Activated CD8-positive, alpha-beta memory T cell treated with anti-CD3 and anti-CD28 coated beads, Interleukin-2, amount 50 U/mL, for 1 hour (primary cell): ENCODE data around the gene CHST15.

Source experiments
- DNase-seq: peaks from one replicate; pipeline ENCODE4 v3.0.0-alpha.2; 2020; ENCODE audit errors: extremely low read depth

The CHST15 gene

DNA sequence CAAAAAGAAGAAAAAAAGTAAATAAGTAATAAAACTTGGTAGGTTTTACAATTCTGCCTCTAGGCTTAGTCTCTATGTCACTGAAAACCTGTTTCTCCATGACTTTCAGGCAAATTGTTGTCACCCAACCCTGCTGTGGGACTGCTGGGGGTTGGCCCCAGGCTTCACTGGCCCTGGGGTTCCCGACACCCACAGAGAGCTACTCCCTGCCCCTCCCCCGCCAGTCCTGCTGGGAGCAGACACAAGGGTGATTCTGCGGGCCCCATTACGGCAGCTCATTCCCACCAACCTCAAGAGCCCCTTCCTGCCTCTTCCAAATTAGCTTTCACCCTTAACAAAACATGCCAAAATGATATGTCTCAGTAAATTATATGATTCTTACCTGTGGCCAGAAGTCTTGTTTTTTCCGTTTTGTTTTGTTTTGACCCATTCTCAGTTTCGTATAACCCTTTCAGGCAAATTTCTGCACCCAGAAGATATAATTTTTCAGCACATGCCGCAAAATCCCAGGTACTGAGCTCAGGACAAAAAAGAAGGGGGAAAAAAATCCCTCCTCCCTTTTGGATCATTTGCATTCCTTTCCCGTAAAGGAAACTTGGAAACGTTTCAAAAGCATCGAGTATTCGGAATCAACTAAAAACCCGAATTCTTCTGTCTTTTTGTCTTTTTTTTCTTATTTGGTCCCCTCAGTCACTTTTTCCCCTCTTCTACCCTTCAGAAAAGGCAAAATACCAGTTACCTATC, 27.8 kb downstream of the CHST15 start:
- DNase-seq, result no peak

GRCh38 chr10:124064676-124065075, 28.7 kb downstream of the CHST15 start:
- no peak for DNase-seq

GRCh38 chr10:124063750-124064603, 29.4 kb downstream of the CHST15 start:
- no peak for DNase-seq

DNA sequence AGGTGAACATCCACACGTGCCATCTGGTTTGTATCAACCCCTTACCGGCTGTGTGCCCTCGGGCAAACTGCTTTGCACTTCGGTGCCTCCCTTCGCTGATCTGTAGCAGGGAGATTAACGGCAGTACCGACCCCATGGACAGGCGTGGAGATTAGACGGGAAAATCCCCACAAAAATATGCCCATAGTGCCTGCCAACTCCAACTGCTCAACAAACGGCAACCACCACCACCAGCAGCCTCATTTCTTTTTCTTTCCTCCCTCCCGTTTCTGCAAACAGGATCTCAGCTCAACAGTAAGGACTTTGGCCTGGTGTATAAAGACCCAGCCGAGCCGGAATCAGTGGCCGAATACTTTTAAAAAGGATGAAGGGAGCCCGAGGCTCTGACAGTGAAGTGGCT, 31.0 kb downstream of the CHST15 start:
- DNase-seq, result no peak

DNA sequence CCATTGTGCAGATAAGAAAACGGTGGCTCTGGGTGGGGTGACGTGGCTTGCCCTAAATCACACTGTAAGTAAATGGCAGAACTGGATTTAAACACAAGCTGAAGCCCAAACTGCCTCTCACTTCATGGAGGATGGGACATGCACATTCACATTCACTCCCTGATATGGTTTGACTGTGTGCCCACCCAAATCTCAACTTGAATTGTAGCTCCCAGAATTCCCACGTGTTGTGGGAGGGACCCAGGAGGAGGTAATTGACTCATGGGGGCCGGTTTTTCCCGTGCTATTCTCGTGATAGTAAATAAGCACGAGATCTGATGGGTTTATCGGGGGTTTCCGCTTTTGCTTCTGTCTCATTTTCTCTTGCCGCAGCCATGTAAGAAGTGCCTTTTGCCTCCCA, 32.4 kb downstream of the CHST15 start:
- DNase-seq, result no peak

GRCh38 chr10:124060148-124060720, 33.2 kb downstream of the CHST15 start:
- DNase-seq, result no peak

GRCh38 chr10:124059551-124059950, 33.8 kb downstream of the CHST15 start:
- DNase-seq, result no peak

- DNase-seq, result no peak
Observed at GRCh38 chr10:124058346-124059003, 34.9 kb downstream of the CHST15 start.

- DNase-seq, result no peak
Observed at GRCh38 chr10:124057601-124058000, 35.8 kb downstream of the CHST15 start.

GRCh38 chr10:124056337-124056980, 36.9 kb downstream of the CHST15 start:
- DNase-seq, result no peak

- no peak for DNase-seq
Observed at GRCh38 chr10:124053971-124054370, 39.4 kb downstream of the CHST15 start.

DNA sequence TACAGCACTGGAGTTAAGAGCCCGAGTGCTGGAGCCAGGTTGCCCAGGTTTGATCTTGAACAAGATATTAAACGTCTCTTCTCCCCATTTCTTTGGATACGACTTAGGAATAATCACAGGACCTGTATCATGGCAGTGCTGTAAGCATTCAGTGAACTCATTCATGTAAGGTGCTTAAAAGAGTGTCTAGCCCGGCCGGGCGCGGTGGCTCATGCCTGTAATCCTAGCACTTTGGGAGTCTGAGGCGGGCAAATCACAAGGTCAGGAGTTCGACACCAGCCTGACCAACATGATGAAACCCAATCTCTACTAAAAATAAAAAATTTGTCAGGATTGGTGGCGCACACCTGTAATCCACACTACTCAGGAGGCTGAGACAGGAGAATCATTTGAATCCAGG, 40.8 kb downstream of the CHST15 start:
- no peak for DNase-seq

DNA sequence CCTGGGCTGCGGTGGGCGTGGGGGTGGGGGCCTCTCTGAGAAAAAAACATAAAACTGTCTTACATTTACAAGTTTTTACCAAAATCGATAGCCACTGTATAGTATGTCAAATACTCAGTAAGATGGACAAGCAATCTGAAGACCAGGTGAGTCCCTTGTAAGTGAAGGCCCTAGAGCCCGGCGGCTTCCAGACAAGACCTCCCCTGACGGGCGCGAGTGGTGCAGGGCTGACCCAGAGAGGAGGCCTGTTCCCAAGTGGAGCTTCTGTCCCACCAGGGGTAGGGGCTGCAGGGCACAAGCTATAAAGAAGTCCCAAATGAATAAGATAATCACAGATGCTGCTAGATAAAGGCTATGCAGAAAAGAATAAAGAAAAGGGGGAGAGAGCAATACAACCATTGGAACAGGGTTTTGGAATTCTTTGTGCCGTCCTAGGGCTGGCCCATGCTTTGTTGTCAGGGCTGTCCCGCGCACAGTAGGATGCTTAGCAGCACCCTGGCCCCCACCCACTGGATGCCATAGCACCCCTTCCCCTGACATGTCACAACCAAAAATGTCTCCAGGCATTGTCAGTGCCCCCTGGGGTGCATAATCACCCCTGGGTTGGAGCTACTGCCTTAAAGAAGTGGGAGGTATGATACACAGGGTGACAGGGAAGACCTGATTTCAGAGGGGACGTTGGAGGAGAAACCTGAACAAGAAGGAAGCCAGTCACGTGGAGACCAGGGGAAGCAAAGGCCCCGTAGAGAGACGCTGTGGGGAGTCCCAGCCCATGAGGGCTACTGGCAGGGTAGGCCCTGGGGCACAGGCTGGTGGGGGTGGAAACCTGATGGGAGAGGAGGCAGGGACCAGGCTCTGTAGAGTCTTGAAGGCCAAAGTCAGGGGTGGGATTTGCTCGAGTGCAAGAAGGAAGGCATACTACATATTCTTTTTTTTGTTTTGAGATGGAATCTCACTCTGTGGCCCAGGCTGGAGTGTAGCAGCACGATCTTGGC, 43.1 kb downstream of the CHST15 start:
- DNase-seq, result no peak

DNA sequence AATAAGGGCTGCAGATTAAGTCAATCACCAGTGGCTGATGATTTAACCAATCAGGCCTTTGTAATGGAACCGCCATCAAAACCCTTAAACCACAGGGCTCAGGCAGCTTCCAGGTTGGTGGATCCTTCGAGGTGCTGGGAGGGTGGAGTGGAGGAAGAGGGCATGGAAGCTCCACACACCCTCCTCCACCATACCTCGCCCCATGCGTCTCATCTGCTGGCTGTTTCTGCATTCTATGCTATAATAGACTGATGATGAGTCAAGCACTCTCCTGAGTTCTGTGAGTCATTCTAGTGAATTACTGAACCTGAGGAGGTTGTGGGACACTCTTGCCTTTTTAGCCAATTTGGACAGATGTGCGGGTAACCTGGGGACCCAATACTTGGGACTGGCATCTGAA, 43.9 kb downstream of the CHST15 start:
- no peak for DNase-seq

DNA sequence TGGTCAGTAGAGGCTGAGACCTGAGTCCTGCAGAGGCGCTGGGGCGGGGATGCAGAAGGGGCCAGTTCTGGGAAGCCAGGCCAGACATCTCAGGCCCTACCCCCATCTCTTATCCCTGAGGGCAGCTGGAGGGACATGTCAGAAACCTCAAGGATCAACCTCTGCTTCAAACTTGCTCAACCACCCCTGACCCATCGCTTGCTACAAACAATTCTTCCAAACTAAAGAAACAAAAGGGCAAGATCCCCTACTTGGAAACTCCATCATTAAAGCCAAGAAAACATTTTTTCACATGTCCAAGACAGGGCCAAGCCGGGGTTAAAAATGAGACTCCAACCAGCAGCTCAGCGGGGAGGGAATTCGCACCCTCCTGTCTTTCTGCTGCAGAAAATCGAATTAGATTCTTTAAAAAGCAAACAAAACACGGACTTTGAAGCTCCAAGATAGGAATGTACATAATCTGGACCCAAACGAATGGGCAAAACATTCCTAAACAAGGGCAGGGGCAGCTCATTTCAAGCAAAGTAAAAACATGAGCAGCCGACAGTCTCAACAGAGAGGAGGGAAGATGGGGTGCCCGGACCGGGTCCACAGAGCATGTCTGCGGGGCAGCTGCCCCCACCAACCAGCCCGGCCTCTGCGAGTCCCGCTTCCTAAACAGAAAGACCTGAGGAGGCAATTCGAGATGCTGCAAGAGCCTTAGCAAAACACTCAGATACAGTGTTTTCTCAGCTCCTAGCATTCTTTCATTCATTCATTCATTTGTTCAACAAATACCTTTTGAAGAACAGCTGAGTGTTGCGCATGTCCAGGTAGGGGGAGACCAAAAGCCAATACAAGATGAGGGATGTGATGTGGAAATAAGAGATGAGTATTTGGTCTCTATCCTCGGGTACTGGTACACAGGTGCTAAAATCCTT, 44.8 kb downstream of the CHST15 start:
- no peak for DNase-seq

GRCh38 chr10:124047427-124048152, 45.8 kb downstream of the CHST15 start:
- no peak for DNase-seq

GRCh38 chr10:124045801-124046355, 47.5 kb downstream of the CHST15 start:
- DNase-seq, result no peak

DNA sequence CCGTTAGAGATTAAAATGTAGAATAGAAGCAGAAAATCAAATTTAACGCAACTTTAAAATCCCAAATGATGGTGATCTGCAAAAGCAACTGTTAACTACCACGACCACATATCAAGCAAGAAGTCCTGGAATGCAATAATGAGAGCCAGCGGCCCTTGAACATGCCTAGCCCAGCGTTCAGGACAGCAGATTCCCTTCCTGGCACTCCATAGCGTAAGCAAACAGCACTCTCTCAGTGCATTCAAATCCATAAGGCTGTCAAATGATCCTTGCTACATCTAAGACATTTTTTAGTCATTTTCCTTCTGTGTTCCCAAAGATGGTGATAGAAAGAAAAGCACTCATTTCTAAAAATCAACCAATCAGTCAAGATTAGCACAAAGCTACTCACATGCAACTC, 48.1 kb downstream of the CHST15 start:
- DNase-seq, result no peak
